ENCODE results near the gene AOC1. TPM values are rescaled to one million over a fixed set of nuclear protein-coding genes. Genes with fewer than 3 reads are reported as not detected.
"Not testable (repeated sequence)": the region's sequence is repeated elsewhere in the genome, so short reads cannot be mapped to it uniquely, and the experiment has no call there.

The AOC1 gene
- total RNA-seq, 1 experiment from 2014 or later = not detected

GRCh38 chr7:150805864-150806263 is 46.5 kb upstream of the AOC1 start:
- ChIA-PET POLR2A (ENCODE audit: low non-redundant PET) (no interaction called here), CTCF (no interaction called here)
- H3K4me1 ChIP-seq (ENCODE audit: insufficient read depth, low read length, poor library complexity, severe bottlenecking) = peaks cover 13% of the 10 kb centered on the region
- H3K9me3 ChIP-seq (ENCODE audit: low read depth, low read length, poor library complexity, severe bottlenecking) = peaks cover 12% of the 10 kb centered on the region
- no peaks in the 10 kb centered on the region for H3K36me3 ChIP-seq (ENCODE audit: insufficient read depth, low read length, poor library complexity, severe bottlenecking)
- no peak overlapping the region for H3K27ac ChIP-seq (ENCODE audit: low read depth, low read length, poor library complexity, severe bottlenecking)
- H3K4me3 ChIP-seq (ENCODE audit: low read depth, low read length, poor library complexity, severe bottlenecking) = no peak overlapping the region
- TF ChIP-seq EZH2 (IDR thresholded peaks at IDR 0.05; ENCODE audit: borderline replicate concordance, low read depth, low read length, poor library complexity, severe bottlenecking) = no peak
- TF ChIP-seq CTCF (conservative IDR thresholded peaks at IDR 0.05; ENCODE audit: low read depth, low read length) = no peak
- no peaks in the 10 kb centered on the region for H3K27me3 ChIP-seq (replicated peaks; ENCODE audit: insufficient read depth, low read depth, low read length, poor library complexity)
- intact Hi-C loops (cut with micrococcal nuclease; ENCODE audit: unreplicated experiment) = loop anchor here (2.0 kb wide), 1 partner anchor 27 kb away; no protein-coding TSS in a partner anchor
- no peak for DNase-seq (ENCODE audit: low spot score)
- BruUV-seq (replicated peaks) = no TSS peak

GRCh38 chr7:150806454-150806853 is 45.9 kb upstream of the AOC1 start:
- Histone ChIP-seq H3K27ac (ENCODE audit: low read depth, low read length, poor library complexity, severe bottlenecking) (no peak overlapping the region), H3K4me3 (ENCODE audit: low read depth, low read length, poor library complexity, severe bottlenecking) (no peak overlapping the region), H3K9me3 (ENCODE audit: low read depth, low read length, poor library complexity, severe bottlenecking) (peaks cover 12% of the 10 kb centered on the region), H3K4me1 (ENCODE audit: insufficient read depth, low read length, poor library complexity, severe bottlenecking) (peaks cover 13% of the 10 kb centered on the region), H3K27me3 (replicated peaks; ENCODE audit: insufficient read depth, low read depth, low read length, poor library complexity) (no peaks in the 10 kb centered on the region), H3K36me3 (ENCODE audit: insufficient read depth, low read length, poor library complexity, severe bottlenecking) (no peaks in the 10 kb centered on the region)
- no peak for DNase-seq (ENCODE audit: low spot score)
- TF ChIP-seq CTCF (conservative IDR thresholded peaks at IDR 0.05; ENCODE audit: low read depth, low read length) = no peak
- TF ChIP-seq EZH2 (IDR thresholded peaks at IDR 0.05; ENCODE audit: borderline replicate concordance, low read depth, low read length, poor library complexity, severe bottlenecking) = no peak
- ChIA-PET POLR2A (ENCODE audit: low non-redundant PET) (no interaction called here), CTCF (no interaction called here)
- no TSS peak for BruUV-seq (replicated peaks)
- intact Hi-C loops (cut with micrococcal nuclease; ENCODE audit: unreplicated experiment) = loop anchor here (2.0 kb wide), 1 partner anchor 28 kb away; no protein-coding TSS in a partner anchor

- CTCF ChIA-PET = no interaction called here
- no TSS peak for BruUV-seq (replicated peaks)
- H3K4me1 ChIP-seq (ENCODE audit: insufficient read depth, low read length, poor library complexity, severe bottlenecking) = peaks cover 13% of the 10 kb centered on the region
- no peak overlapping the region for H3K27ac ChIP-seq (ENCODE audit: low read depth, low read length, poor library complexity, severe bottlenecking)
- intact Hi-C loops (cut with micrococcal nuclease; ENCODE audit: unreplicated experiment) = loop anchor here (2.0 kb wide), 1 partner anchor 28 kb away; no protein-coding TSS in a partner anchor
- H3K36me3 ChIP-seq (ENCODE audit: insufficient read depth, low read length, poor library complexity, severe bottlenecking) = no peaks in the 10 kb centered on the region
- POLR2A ChIA-PET (ENCODE audit: low non-redundant PET) = no interaction called here
- H3K27me3 ChIP-seq (replicated peaks; ENCODE audit: insufficient read depth, low read depth, low read length, poor library complexity) = no peaks in the 10 kb centered on the region
- DNase-seq (ENCODE audit: low spot score) = no peak
- H3K9me3 ChIP-seq (ENCODE audit: low read depth, low read length, poor library complexity, severe bottlenecking) = peaks cover 12% of the 10 kb centered on the region
- TF ChIP-seq CTCF (conservative IDR thresholded peaks at IDR 0.05; ENCODE audit: low read depth, low read length) = peak; percentile 36; the same call in 1 of the 2 replicates
- TF ChIP-seq EZH2 (IDR thresholded peaks at IDR 0.05; ENCODE audit: borderline replicate concordance, low read depth, low read length, poor library complexity, severe bottlenecking) = no peak
- no peak overlapping the region for H3K4me3 ChIP-seq (ENCODE audit: low read depth, low read length, poor library complexity, severe bottlenecking)
These were observed 45.5 kb upstream of the AOC1 start for GRCh38 chr7:150806863-150807262.

- DNase-seq (ENCODE audit: low spot score); POLR2A ChIA-PET (ENCODE audit: low non-redundant PET); BruUV-seq (replicated peaks); CTCF ChIA-PET; H3K27ac ChIP-seq (ENCODE audit: low read depth, low read length, poor library complexity, severe bottlenecking); H3K36me3 ChIP-seq (ENCODE audit: insufficient read depth, low read length, poor library complexity, severe bottlenecking); H3K27me3 ChIP-seq (replicated peaks; ENCODE audit: insufficient read depth, low read depth, low read length, poor library complexity); H3K4me3 ChIP-seq (ENCODE audit: low read depth, low read length, poor library complexity, severe bottlenecking): not testable (repeated sequence)
- intact Hi-C loops (cut with micrococcal nuclease; ENCODE audit: unreplicated experiment) = loop anchor here (2.0 kb wide), 1 partner anchor 29 kb away; no protein-coding TSS in a partner anchor
- Histone ChIP-seq H3K4me1 (ENCODE audit: insufficient read depth, low read length, poor library complexity, severe bottlenecking) (peaks cover 11% of the 10 kb centered on the region), H3K9me3 (ENCODE audit: low read depth, low read length, poor library complexity, severe bottlenecking) (peaks cover 12% of the 10 kb centered on the region)
These were observed 44.5 kb upstream of the AOC1 start for GRCh38 chr7:150807616-150808438.

Measured in A673 (cell line).